Pancreas (tissue), 10 donors: ENCODE results near the gene CACNA1F. TPM values are rescaled to one million over a fixed set of nuclear protein-coding genes. Genes with fewer than 3 reads are reported as not detected.
A peak's percentile ranks its signal among the peaks of the same experiment; 100 is the strongest.

ENCODE experiments used
- ATAC-seq, 4 donors: fragments of 200-7000 bp; cut with Tn5 transposase; one replicate each; pipeline versions ENCODE4 v1.8.0 to v1.9.1; 2020; ENCODE audit warnings: mild to moderate bottlenecking in 4 of 4, moderate library complexity in 4 of 4
- DNase-seq, 6 donors: peaks; one replicate each; pipeline ENCODE4 v3.0.0-alpha.2; 2020
- FAIRE-seq: peaks from 2 replicates; lab custom pipeline; 2012; peaks lifted over from hg19 to GRCh38; lab: Jason Lieb, UNC
- H3K27ac ChIP-seq, 4 donors: fragments of 200-600 bp; sonication (generic); 1 replicate in 3 of 4; 2 replicates in 1 of 4; pipeline versions ENCODE4 v1.5.0 to v1.8.0; 2020
- H3K27me3 ChIP-seq, 4 donors: fragments of 200-600 bp; one replicate each; pipeline ENCODE4 v1.8.0; 2021
- H3K36me3 ChIP-seq, 3 donors: fragments of 200-600 bp; sonication (generic) in 1 of 3; one replicate each; pipeline versions ENCODE4 v1.5.0 to v1.8.0; 2020 to 2021
- H3K4me1 ChIP-seq, 3 donors: fragments of 200-600 bp; one replicate each; pipeline ENCODE4 v1.8.0; 2021
- H3K4me3 ChIP-seq, 4 donors: fragments of 200-600 bp; sonication (generic) in 2 of 4; one replicate each; pipeline versions ENCODE4 v1.5.0 to v1.8.0; 2020 to 2021
- H3K9me3 ChIP-seq, 4 donors: fragments of 200-600 bp; one replicate each; pipeline ENCODE4 v1.8.0; 2021
- CTCF ChIP-seq, 4 donors: fragments of 200-600 bp; sonication (generic) in 3 of 4; IDR thresholded peaks; one replicate each; pipeline versions ENCODE4 v1.5.0 to v1.8.0; 2021; ENCODE audit warnings: antibody characterized with exemption in 4 of 4
- WGBS, 2 donors: extraction: QIAGEN DNeasy Blood & Tissue Kit; methylation state at CpG; one replicate each; pipeline ENCODE4 v1.1.7; 2013; 5-methylcytosine and 5-hydroxymethylcytosine counted together
- intact Hi-C, 3 donors: fragments of 100-400 bp; cut with DNase I; formaldehyde crosslinking; loops; one replicate each; pipeline versions ENCODE4 v1.11.1 to v1.14.2; 2022
- polyA plus RNA-seq, 2 donors: library from polyadenylated mRNA; stranded (reverse); fragments of 200-250 nt; gene quantifications; one replicate each; pipeline ENCODE4 v1.2.3, GENCODE V29; 2013
- total RNA-seq, 6 donors: library from RNA; stranded (reverse); fragmentation: NEBNext Ultra II Directional in 4 of 6; extraction: Animal tissue kit (Norgen Biotek cat#: 25700) in 4 of 6; gene quantifications; one replicate each; pipeline versions ENCODE4 v1.2.1 to v1.2.4, GENCODE V29; 2021 to 2023
- donor health status: healthy with polysubstance abuse.
- donor health status: DM: no; HTN: no; CAD: no; lungs with moderate emphysema.
- donor health status: DM: no; HTN: no; CAD: no.
- donor health status: control.
- donor health status: control.
- donor health status: Bipolar disorder and iron deficiency.
- donor health status: DM: yes; HTN: yes; CAD: no.
- donor health status: DM: no; HTN: no; CAD: no.
- donor health status: DM: no; HTN: no; CAD: no.
- donor health status: DM: yes; HTN: yes; CAD: no.

CACNA1F gene
- total and polyA plus RNA-seq, 8 donors: 0.03 to 0.87 (median 0.19) TPM

- no peak for FAIRE-seq
- 73 to 82% methylated on average over 3 of the region's 3 CpGs for WGBS, 2 donors
- intact Hi-C loops: no loop called here
- ATAC-seq: no peak
- Histone ChIP-seq H3K27ac (peak overlapping the region in 3 of 4 donors; percentile 52 to 81 (median 79)), H3K4me3 (no peak overlapping the region), H3K27me3 (no peaks in the 10 kb centered on the region), H3K4me1 (no peaks in the 10 kb centered on the region), H3K36me3 (no peaks in the 10 kb centered on the region), H3K9me3 (no peaks in the 10 kb centered on the region)
- TF ChIP-seq CTCF (IDR thresholded peaks at IDR 0.05): no peak
- no peak for DNase-seq
Measured at GRCh38 chrX:49167740-49168108, 65.4 kb downstream of the CACNA1F start.

- Histone ChIP-seq H3K4me3 (peak overlapping the region in 1 of 4 donors; percentile 25), H3K27ac (peak overlapping the region in 3 of 4 donors; percentile 52 to 81 (median 79)), H3K4me1 (no peaks in the 10 kb centered on the region), H3K9me3 (no peaks in the 10 kb centered on the region), H3K27me3 (no peaks in the 10 kb centered on the region), H3K36me3 (no peaks in the 10 kb centered on the region)
- FAIRE-seq (peak; percentile 63), DNase-seq (peak in 4 of 6 donors; percentile 37 to 68 (median 58)), ATAC-seq (peak in 2 of 4 donors; percentile 4 to 17)
- no peak for TF ChIP-seq CTCF (IDR thresholded peaks at IDR 0.05)
- 50 to 53% methylated on average over 35 of the region's 35 CpGs for WGBS, 2 donors
- intact Hi-C loops: no loop called here
Measured at GRCh38 chrX:49166914-49167739, 66.0 kb downstream of the CACNA1F start.

- Histone ChIP-seq H3K4me3 (peak overlapping the region in 1 of 4 donors; percentile 25), H3K27ac (peak overlapping the region; percentile 42 to 81 (median 66)), H3K36me3 (no peaks in the 10 kb centered on the region), H3K27me3 (no peaks in the 10 kb centered on the region), H3K4me1 (no peaks in the 10 kb centered on the region), H3K9me3 (no peaks in the 10 kb centered on the region)
- ATAC-seq (peak; percentile 15 to 49 (median 32)), FAIRE-seq (no peak), DNase-seq (peak; percentile 71 to 86 (median 74))
- 50 to 57% methylated on average over 53 to 61 of the region's 61 CpGs for WGBS, 2 donors
- intact Hi-C loops: no loop called here
- TF ChIP-seq CTCF (IDR thresholded peaks at IDR 0.05): no peak
Measured at GRCh38 chrX:49165901-49166881, 66.9 kb downstream of the CACNA1F start.

GRCh38 chrX:49164589-49165360, 68.4 kb downstream of the CACNA1F start:
- H3K27ac ChIP-seq: no peak overlapping the region
- 79 to 88% methylated on average over 31 of the region's 31 CpGs for WGBS, 2 donors
- DNase-seq (no peak), ATAC-seq (no peak), FAIRE-seq (no peak)
- no peaks in the 10 kb centered on the region for H3K36me3 ChIP-seq
- no peak for TF ChIP-seq CTCF (IDR thresholded peaks at IDR 0.05)
- H3K4me1 ChIP-seq: no peaks in the 10 kb centered on the region
- no peaks in the 10 kb centered on the region for H3K27me3 ChIP-seq
- H3K4me3 ChIP-seq: no peak overlapping the region
- H3K9me3 ChIP-seq: no peaks in the 10 kb centered on the region
- intact Hi-C loops: no loop called here
